Muscle layer of duodenum (tissue), 2 donors: ENCODE data around the gene FAXC.

Source experiments
- H3K27ac ChIP-seq: one replicate; pipeline ENCODE4 v1.7.0; 2013; ENCODE audit warnings: mild to moderate bottlenecking, low read length
- H3K27me3 ChIP-seq: one replicate; pipeline ENCODE4 v1.7.0; 2013; ENCODE audit warnings: low read depth, mild to moderate bottlenecking, control low read depth, low read length
- H3K36me3 ChIP-seq, 2 donors: one replicate each; pipeline ENCODE4 v1.7.0; 2013; ENCODE audit warnings: low read length in 2 of 2, control low read depth in 1 of 2, mild to moderate bottlenecking in 1 of 2; ENCODE audit not compliant: insufficient read depth in 2 of 2, control insufficient read depth in 1 of 2
- H3K4me1 ChIP-seq, 2 donors: one replicate each; pipeline ENCODE4 v1.7.0; 2013; ENCODE audit warnings: low read length in 2 of 2, mild to moderate bottlenecking in 2 of 2, control low read depth in 1 of 2, moderate library complexity in 1 of 2; ENCODE audit not compliant: insufficient read depth in 2 of 2, control insufficient read depth in 1 of 2
- H3K4me3 ChIP-seq, 2 donors: one replicate each; pipeline ENCODE4 v1.7.0; 2013; ENCODE audit warnings: low read length in 2 of 2, low read depth in 1 of 2, mild to moderate bottlenecking in 1 of 2
- H3K9me3 ChIP-seq, 2 donors: one replicate each; pipeline ENCODE4 v1.7.0; 2013; ENCODE audit warnings: low read length in 2 of 2, control low read depth in 1 of 2, mild to moderate bottlenecking in 1 of 2; ENCODE audit not compliant: control insufficient read depth in 1 of 2
- donor health status: healthy.

The FAXC gene

DNA sequence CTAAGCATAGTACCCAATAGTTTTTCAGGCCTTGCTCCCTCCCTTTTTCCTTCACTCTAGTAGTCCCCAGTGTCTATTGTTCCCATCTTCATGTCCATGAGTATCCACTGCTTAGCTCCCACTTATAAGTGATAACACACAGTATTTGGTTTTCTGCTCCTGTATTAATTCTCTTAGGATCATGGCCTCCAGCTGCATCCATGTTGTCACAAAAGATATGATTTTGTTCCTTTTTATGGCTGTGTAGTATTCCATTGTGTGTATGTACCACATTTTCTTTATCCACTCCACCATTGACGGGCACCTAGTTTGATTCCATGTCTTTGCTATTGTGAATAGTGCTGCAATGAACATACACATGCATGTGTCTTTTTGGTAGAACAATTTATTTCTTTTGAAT is 102.9 kb downstream of the FAXC start:
- H3K4me3 ChIP-seq: no peak overlapping the region
- no peaks in the 10 kb centered on the region for H3K27me3 ChIP-seq
- H3K4me1 ChIP-seq: no peaks in the 10 kb centered on the region
- no peaks in the 10 kb centered on the region for H3K36me3 ChIP-seq
- H3K9me3 ChIP-seq: no peaks in the 10 kb centered on the region
- H3K27ac ChIP-seq: no peak overlapping the region

DNA sequence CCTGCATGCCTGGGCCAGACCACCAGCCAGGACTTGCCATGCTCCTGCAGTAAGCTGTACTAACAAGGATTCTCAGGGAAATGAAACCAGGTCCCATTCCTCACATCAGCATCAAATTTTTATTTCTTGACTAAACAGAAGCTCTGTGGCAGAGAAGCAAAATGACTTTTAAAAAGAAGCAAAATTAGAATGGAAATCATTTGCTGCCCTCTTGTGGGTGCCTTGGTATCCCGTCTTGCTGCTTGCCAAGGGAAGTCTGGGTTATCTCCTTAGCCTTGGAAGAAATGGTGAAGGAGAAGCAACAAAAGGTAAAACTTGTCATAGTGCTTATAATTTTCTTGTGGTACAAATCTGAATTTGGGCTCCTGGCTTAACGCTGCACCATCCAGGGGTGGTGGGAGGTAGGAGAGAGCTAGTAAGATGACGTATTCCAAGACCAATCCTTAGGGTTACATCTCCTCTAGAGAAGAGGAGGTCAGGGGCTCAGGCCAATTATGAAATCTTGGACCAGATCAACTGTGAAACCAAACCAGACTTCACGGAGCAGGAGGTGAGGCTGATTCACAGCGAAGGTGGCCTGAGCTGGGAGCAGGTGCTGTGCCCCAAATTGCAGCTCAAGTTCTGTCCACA is 107.5 kb downstream of the FAXC start:
- H3K9me3 ChIP-seq: no peaks in the 10 kb centered on the region
- no peak overlapping the region for H3K27ac ChIP-seq
- no peaks in the 10 kb centered on the region for H3K4me1 ChIP-seq
- H3K27me3 ChIP-seq: no peaks in the 10 kb centered on the region
- no peak overlapping the region for H3K4me3 ChIP-seq
- H3K36me3 ChIP-seq: no peaks in the 10 kb centered on the region

DNA sequence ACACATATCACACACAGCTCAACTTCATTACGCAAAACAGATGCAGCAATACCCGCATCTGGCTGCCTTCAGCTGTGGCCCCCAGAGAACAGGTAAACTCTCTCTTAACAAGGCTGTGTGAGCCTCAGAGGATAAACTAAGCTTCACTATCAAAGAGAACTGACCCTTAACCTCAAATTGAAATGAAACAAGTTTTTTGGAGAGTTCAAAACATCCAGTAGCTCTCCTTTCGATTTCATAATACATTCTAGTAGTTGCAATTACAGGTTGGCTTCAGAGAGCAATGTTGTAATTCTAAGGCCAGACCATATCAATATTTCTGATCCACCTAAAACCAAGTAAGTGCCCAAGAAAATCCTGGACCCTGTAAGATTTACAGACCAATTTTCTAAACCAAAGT is 113.5 kb downstream of the FAXC start:
- Histone ChIP-seq H3K4me3 (no peak overlapping the region), H3K27me3 (peaks cover 4% of the 10 kb centered on the region), H3K9me3 (no peaks in the 10 kb centered on the region), H3K27ac (no peak overlapping the region), H3K4me1 (no peaks in the 10 kb centered on the region), H3K36me3 (no peaks in the 10 kb centered on the region)

DNA sequence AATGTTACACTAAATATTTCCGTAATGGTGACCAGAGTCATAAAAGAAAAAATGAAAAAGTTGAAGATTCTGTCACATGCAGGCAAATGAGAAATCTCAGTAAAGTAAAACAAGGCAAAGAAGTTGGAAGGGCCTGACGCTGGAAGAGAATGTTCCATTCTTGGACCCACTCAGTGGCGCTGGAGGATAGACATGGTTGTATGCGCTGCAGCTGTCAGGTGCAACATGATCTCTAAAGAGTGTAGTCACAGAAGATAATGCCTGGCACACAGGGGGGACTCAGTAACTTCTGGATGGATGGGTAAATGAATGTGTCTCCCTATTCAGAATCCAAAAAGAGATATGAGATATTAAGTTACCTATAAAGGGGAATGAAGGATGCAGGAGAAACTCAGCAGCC is 116.3 kb downstream of the FAXC start:
- Histone ChIP-seq H3K27ac (no peak overlapping the region), H3K9me3 (no peaks in the 10 kb centered on the region), H3K27me3 (peaks cover 4% of the 10 kb centered on the region), H3K36me3 (no peaks in the 10 kb centered on the region), H3K4me3 (no peak overlapping the region), H3K4me1 (no peaks in the 10 kb centered on the region)

DNA sequence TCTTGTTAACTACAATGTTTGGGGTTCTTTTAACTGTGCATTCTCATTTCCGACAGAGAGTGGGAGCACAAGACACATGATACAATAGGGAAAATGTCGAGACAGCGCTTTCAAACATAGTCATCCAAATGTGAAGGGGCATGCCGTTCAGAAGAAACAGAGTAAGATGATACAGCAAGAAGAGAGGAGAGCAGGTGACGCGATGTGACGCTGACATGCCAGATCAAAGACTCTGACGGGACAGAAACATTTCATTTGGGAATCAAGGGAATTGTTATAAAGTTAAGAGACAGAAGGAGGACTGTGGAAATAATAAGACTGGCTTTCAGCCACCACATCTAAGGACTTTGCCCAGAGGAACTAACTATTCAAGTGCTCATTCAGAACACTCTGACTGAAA is 117.4 kb downstream of the FAXC start:
- Histone ChIP-seq H3K36me3 (no peaks in the 10 kb centered on the region), H3K27me3 (peaks cover 4% of the 10 kb centered on the region), H3K9me3 (no peaks in the 10 kb centered on the region), H3K4me3 (no peak overlapping the region), H3K4me1 (no peaks in the 10 kb centered on the region), H3K27ac (no peak overlapping the region)

DNA sequence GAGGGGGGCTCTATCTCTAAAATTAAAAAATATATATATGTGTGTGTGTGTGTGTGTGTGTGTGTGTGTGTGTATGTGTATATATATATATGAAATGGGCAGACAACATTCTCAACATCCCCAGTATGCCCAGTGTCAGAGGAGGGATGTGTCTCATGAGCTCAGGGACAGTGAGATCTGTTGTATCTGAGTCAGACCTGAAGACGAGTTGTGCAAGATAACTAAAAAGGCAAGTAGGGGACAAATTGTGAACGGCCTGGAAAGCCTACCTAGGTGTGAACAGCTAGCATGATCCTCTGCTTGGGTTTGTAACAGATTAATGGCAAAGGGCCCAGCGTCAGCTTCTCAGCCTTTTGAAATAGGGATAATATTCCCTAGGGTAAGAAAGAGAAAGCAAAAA is 124.3 kb downstream of the FAXC start:
- Histone ChIP-seq H3K9me3 (no peaks in the 10 kb centered on the region), H3K27me3 (no peaks in the 10 kb centered on the region), H3K27ac (no peak overlapping the region), H3K4me1 (no peaks in the 10 kb centered on the region), H3K36me3 (no peaks in the 10 kb centered on the region), H3K4me3 (no peak overlapping the region)
